ENCODE measurements around the gene A2M.

The A2M gene

GRCh38 chr12:9132008-9132535, 16.4 kb upstream of the A2M start:
- Histone ChIP-seq H3K9ac (ENCODE audit: low read depth, low read length) (no peak overlapping the region), H3K36me3 (ENCODE audit: insufficient read depth, low read length) (no peaks in the 10 kb centered on the region), H3K4me1 (ENCODE audit: insufficient read depth, low read length) (no peaks in the 10 kb centered on the region), H3K9me3 (ENCODE audit: control insufficient read depth, insufficient read depth, low read length) (no peaks in the 10 kb centered on the region)

DNA sequence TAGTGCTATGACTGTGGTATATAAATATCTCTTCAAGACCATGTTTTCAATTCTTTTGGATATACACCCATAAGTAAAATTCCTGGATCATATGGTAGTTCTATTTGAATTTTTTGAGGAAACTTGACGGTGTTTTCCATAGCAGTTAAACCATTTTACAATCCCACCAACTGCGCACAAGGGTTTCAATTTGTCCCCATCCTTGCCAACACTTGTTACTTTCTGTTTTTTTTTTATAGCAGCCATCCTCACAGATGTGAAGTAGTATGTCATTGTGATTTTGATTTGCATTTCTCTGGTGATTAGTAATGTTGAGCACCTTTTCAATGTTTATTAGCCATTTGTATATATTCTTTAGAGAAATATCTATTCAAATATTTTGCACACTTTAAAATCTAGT, 14.5 kb upstream of the A2M start:
- no peaks in the 10 kb centered on the region for H3K36me3 ChIP-seq (ENCODE audit: insufficient read depth, low read length)
- no peaks in the 10 kb centered on the region for H3K9me3 ChIP-seq (ENCODE audit: control insufficient read depth, insufficient read depth, low read length)
- no peaks in the 10 kb centered on the region for H3K4me1 ChIP-seq (ENCODE audit: insufficient read depth, low read length)
- H3K9ac ChIP-seq (ENCODE audit: low read depth, low read length): no peak overlapping the region

DNA sequence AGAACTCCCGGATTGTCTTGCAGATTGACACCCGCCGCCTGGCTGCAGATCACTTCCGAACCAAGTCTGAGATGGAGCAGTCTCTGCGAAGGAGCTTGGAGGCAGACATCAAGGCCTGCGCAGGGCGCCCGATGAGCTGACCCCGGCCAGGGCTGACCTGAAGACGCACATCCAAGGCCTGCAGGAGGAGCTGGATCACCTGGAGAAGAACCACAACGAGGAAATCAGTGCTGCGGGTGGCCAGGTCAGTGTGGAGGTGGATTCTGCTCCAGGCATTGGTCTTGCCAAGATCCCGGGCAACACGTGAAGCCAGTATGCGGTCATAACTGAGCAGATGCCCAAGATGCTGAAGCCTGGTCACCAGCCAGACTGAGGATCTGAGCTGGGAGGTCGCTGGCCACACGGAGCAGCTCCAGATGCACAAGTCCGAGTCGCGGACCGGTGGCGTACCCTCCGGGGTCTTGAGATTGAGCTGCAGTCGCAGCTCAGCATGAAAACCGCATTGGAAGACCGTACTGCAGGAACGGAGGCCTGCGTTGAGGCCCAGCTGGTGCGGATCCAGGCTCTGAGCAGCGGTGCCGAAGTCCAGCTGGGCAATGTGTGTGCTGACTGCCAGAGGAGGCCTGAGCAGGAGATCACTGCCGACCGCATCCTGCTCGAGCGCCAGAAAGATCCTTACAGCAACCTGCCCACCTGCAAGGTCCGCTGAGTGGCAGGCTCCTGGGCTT, 12.4 kb upstream of the A2M start:
- no peaks in the 10 kb centered on the region for H3K4me1 ChIP-seq (ENCODE audit: insufficient read depth, low read length)
- no peaks in the 10 kb centered on the region for H3K36me3 ChIP-seq (ENCODE audit: insufficient read depth, low read length)
- H3K9ac ChIP-seq (ENCODE audit: low read depth, low read length): no peak overlapping the region
- H3K9me3 ChIP-seq (ENCODE audit: control insufficient read depth, insufficient read depth, low read length): no peaks in the 10 kb centered on the region

DNA sequence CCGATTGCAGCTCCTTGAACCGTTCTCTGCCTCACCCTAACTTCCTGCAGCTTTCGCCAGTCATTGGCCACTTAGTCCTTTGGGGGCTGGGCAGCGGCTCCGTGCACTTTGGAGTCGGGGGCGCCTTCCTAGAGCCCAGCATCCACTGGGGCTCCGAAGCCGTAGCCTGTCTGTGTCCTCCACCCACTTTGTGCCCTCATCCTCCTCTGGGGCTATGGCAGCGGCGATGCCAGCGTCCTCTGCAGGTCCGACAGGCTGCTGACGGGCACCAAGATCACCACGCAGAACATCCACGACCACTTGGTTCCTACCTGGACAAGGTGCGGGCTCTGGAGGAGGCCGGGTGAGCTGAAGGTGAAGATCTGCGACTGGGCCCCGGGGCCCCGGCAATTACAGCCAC, 11.8 kb upstream of the A2M start:
- Histone ChIP-seq H3K36me3 (ENCODE audit: insufficient read depth, low read length) (no peaks in the 10 kb centered on the region), H3K9ac (ENCODE audit: low read depth, low read length) (no peak overlapping the region), H3K9me3 (ENCODE audit: control insufficient read depth, insufficient read depth, low read length) (no peaks in the 10 kb centered on the region), H3K4me1 (ENCODE audit: insufficient read depth, low read length) (no peaks in the 10 kb centered on the region)

- Histone ChIP-seq H3K36me3 (ENCODE audit: insufficient read depth, low read length) (no peaks in the 10 kb centered on the region), H3K9ac (ENCODE audit: low read depth, low read length) (no peak overlapping the region), H3K4me1 (ENCODE audit: insufficient read depth, low read length) (no peaks in the 10 kb centered on the region), H3K9me3 (ENCODE audit: control insufficient read depth, insufficient read depth, low read length) (no peaks in the 10 kb centered on the region)
Observed at GRCh38 chr12:9124383-9125031, 8.8 kb upstream of the A2M start.

DNA sequence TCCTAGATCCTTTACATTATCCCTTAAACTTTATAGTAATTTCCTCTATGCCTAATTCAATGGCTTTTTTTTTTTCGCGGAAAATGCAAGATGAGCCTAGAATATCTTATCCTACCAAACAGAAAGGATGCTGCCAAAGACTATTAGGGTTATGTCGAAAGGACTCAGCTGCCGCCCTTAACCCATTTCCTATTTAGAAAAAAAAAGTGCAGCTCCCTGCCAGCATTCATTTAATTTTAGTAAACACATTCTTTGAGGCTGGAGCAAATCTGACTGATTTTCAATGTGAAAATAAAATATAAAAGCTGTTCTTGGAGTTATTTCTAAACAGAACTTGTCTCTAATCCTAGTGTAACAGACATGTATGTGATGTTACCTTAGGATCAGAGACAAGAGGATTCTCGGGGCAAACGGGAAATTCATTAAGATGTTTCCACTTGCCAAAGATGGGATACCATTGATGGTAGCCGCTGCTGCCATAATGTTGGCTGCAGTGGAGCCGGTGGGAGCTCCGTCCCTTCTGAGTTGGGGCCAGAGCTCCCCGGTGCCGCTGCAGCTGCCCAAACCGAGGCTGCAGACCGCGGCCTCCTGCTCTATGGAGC, 8.2 kb upstream of the A2M start:
- Histone ChIP-seq H3K36me3 (ENCODE audit: insufficient read depth, low read length) (no peaks in the 10 kb centered on the region), H3K9me3 (ENCODE audit: control insufficient read depth, insufficient read depth, low read length) (no peaks in the 10 kb centered on the region), H3K4me1 (ENCODE audit: insufficient read depth, low read length) (no peaks in the 10 kb centered on the region), H3K9ac (ENCODE audit: low read depth, low read length) (no peak overlapping the region)

GRCh38 chr12:9122091-9122609, 6.4 kb upstream of the A2M start:
- no peaks in the 10 kb centered on the region for H3K36me3 ChIP-seq (ENCODE audit: insufficient read depth, low read length)
- H3K9ac ChIP-seq (ENCODE audit: low read depth, low read length): no peak overlapping the region
- peaks cover 1% of the 10 kb centered on the region; the same call in 1 of the 2 replicates for H3K4me1 ChIP-seq (ENCODE audit: insufficient read depth, low read length)
- no peaks in the 10 kb centered on the region for H3K9me3 ChIP-seq (ENCODE audit: control insufficient read depth, insufficient read depth, low read length)

GRCh38 chr12:9120487-9121184, 4.9 kb upstream of the A2M start:
- Histone ChIP-seq H3K36me3 (ENCODE audit: insufficient read depth, low read length) (no peaks in the 10 kb centered on the region), H3K9me3 (ENCODE audit: control insufficient read depth, insufficient read depth, low read length) (no peaks in the 10 kb centered on the region), H3K9ac (ENCODE audit: low read depth, low read length) (no peak overlapping the region), H3K4me1 (ENCODE audit: insufficient read depth, low read length) (peaks cover 10% of the 10 kb centered on the region)

DNA sequence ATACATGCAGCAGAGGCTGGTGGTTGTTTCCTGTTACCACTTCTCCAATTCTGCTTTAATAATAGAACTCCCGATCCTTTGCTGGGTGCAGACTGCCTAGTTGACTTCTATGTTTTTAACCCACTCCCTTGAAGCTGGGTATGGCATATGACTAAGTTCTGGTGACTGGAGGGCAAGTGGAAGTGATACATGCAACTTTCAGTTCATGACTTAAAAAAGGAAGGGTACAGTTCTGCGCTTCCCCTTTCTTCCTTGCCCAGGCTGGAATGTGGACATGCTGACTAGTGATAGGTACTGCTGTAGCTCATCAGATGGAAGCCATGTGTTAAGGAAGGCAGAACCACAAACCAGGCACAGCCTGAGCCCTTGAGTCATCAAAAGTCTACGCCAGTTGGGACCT, 2.4 kb upstream of the A2M start:
- Histone ChIP-seq H3K36me3 (ENCODE audit: insufficient read depth, low read length) (no peaks in the 10 kb centered on the region), H3K9me3 (ENCODE audit: control insufficient read depth, insufficient read depth, low read length) (no peaks in the 10 kb centered on the region), H3K4me1 (ENCODE audit: insufficient read depth, low read length) (peaks cover 10% of the 10 kb centered on the region), H3K9ac (ENCODE audit: low read depth, low read length) (no peak overlapping the region)

DNA sequence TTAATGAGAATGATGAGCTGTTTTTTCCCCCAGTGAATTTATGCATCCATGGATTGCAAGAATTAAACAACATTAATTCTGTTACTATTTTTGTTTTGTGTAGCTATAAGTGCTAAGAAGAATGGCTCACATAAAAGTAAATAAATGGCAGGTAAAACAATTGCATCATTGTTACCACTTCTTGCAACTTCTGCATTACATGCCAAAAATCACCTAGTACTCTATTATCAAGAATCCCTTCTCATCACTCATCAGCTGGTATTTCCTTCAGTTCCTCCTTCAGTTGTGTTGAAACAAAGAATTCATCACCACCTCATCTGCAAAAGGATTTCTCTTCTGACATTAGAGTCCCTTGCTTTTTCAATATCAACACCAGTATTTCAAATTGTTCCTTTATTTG, 773 bp downstream of the A2M start:
- Histone ChIP-seq H3K36me3 (ENCODE audit: insufficient read depth, low read length) (no peaks in the 10 kb centered on the region), H3K9me3 (ENCODE audit: control insufficient read depth, insufficient read depth, low read length) (no peaks in the 10 kb centered on the region), H3K4me1 (ENCODE audit: insufficient read depth, low read length) (peaks cover 10% of the 10 kb centered on the region), H3K9ac (ENCODE audit: low read depth, low read length) (no peak overlapping the region)

- Histone ChIP-seq H3K9me3 (ENCODE audit: control insufficient read depth, insufficient read depth, low read length) (no peaks in the 10 kb centered on the region), H3K9ac (ENCODE audit: low read depth, low read length) (no peak overlapping the region), H3K36me3 (ENCODE audit: insufficient read depth, low read length) (no peaks in the 10 kb centered on the region)
Observed at GRCh38 chr12:9113987-9114309, 1.8 kb downstream of the A2M start.

GRCh38 chr12:9113296-9113986, 2.3 kb downstream of the A2M start:
- Histone ChIP-seq H3K9me3 (ENCODE audit: control insufficient read depth, insufficient read depth, low read length) (no peaks in the 10 kb centered on the region), H3K4me1 (ENCODE audit: insufficient read depth, low read length) (peaks cover 10% of the 10 kb centered on the region), H3K36me3 (ENCODE audit: insufficient read depth, low read length) (no peaks in the 10 kb centered on the region), H3K9ac (ENCODE audit: low read depth, low read length) (no peak overlapping the region)

More at GRCh38 chr12:9113987-9114309, 1.8 kb downstream of the A2M start:
- H3K4me1 ChIP-seq (ENCODE audit: insufficient read depth, low read length): peaks cover 10% of the 10 kb centered on the region

GRCh38 chr12:9112076-9112853, 3.5 kb downstream of the A2M start:
- H3K4me1 ChIP-seq (ENCODE audit: insufficient read depth, low read length): peaks cover 10% of the 10 kb centered on the region
- no peaks in the 10 kb centered on the region for H3K9me3 ChIP-seq (ENCODE audit: control insufficient read depth, insufficient read depth, low read length)
- no peaks in the 10 kb centered on the region for H3K36me3 ChIP-seq (ENCODE audit: insufficient read depth, low read length)
- no peak overlapping the region for H3K9ac ChIP-seq (ENCODE audit: low read depth, low read length)
